Activated T-cell treated with anti-CD3 and anti-CD28 coated beads for 24 hours (primary cell): ENCODE data around the gene PSEN1.
"Not testable (repeated sequence)": the region's sequence is repeated elsewhere in the genome, so short reads cannot be mapped to it uniquely, and the experiment has no call there.

Experiments
- DNase-seq: peaks from one replicate; pipeline ENCODE4 v3.0.0-alpha.2; 2020; ENCODE audit warnings: low read depth

The PSEN1 gene

DNA sequence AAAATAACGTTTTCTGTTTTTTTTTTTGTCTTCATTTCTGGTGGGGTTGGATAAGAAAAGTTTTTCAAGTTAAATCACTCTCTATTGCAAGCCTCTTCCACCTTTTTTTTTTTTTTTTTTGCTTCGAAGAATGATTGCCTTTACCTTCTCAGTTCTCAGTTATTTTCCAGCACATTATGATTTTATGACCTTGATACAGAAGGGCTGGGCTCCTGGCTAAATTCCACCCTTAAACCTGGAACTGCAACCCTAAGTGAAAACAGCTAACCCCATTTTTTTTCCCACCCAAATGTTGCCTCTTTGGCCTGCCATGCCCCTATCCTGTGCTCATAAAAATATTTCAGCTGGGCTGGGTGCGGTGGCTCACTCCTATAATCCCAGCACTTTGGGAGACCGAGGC lies 31.4 kb downstream of the PSEN1 start:
- DNase-seq = no peak

DNA sequence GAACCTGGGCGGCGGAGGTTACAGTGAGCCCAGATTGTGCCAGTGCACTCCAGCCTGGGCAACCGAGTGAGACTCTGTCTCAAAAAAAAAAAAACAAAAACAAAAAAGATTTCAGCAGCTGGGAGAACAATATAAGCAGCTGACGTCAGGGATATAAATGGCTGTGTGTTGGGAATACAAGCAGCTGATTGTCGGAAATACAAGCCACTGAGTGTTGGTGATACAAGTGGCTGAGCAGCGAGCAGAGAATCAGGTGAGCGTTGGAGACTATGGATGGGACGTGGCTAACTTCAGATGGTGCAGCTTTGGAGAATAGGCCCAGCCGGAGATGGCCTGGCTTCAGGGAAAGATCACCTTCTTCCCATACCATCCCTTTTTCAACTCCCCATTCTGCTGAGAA lies 32.0 kb downstream of the PSEN1 start:
- no peak for DNase-seq

DNA sequence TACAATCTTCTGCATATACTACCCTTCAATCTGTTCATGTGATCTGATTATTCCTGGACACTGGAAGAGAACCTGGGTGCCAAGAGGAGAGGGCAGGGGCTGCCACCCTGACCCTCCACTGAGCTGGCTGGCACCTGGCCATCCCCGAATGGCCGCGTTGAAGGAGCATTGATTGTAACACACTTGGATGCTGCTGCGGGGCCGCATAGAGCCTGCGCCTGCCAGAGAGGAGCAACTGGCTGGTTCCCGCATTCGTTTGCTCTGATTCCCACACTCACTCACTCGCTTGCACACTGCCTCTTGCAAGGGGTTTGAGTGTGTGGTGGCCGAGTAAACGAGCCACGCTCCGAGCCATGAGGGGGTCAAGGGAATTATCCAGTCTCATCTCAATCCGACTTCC lies 32.4 kb downstream of the PSEN1 start:
- DNase-seq = no peak

- not testable (repeated sequence) for DNase-seq
These were observed 33.5 kb downstream of the PSEN1 start for GRCh38 chr14:73169855-73170254.

GRCh38 chr14:73170686-73171085 lies 34.4 kb downstream of the PSEN1 start:
- no peak for DNase-seq

- DNase-seq = no peak
These were observed 36.2 kb downstream of the PSEN1 start for GRCh38 chr14:73172500-73172899.

GRCh38 chr14:73173092-73173735 lies 36.9 kb downstream of the PSEN1 start:
- no peak for DNase-seq

GRCh38 chr14:73176685-73177084 lies 40.4 kb downstream of the PSEN1 start:
- DNase-seq = no peak

GRCh38 chr14:73180385-73180805 lies 44.1 kb downstream of the PSEN1 start:
- no peak for DNase-seq

DNA sequence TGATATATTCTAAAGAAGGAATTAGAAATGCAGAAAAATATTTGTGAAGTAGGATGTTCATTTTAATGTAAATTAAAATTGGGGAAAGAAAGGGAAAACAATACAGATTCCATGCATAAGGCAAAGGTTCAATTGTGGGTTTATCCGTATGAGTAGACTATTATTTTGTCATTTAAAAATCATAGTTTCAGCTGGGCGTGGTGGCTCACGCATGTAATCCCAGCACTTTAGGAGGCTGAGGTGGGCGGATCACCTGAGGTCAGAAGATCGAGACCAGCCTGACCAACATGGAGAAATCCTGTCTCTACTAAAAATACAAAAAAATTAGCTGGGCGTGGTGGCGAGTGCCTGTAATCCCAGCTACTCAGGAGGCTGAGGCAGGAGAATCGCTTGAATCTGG lies 44.7 kb downstream of the PSEN1 start:
- not testable (repeated sequence) for DNase-seq

- no peak for DNase-seq
These were observed 52.2 kb downstream of the PSEN1 start for GRCh38 chr14:73188501-73188911.

- DNase-seq = no peak
These were observed 53.3 kb downstream of the PSEN1 start for GRCh38 chr14:73189651-73190050.

GRCh38 chr14:73191441-73191840 lies 55.1 kb downstream of the PSEN1 start:
- no peak for DNase-seq

DNA sequence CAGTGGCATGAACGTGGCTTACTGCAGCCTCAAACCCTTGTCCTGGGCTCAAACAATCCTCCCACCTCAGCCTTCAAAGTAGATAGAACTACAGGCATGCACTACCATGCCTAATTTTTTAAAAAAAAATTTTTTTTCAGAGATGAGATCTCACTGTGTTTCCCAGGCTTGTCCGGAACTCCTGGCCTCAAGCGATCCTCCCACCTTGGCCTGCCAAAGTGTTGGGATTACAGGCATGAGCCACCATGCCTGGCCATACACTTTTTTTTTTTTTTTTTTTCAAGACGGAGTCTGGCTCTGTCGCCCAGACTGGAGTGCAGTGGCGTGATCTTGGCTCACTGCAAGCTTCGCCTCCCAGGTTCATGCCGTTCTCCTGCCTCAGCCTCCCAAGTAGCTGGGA lies 58.0 kb downstream of the PSEN1 start:
- DNase-seq = not testable (repeated sequence)

DNA sequence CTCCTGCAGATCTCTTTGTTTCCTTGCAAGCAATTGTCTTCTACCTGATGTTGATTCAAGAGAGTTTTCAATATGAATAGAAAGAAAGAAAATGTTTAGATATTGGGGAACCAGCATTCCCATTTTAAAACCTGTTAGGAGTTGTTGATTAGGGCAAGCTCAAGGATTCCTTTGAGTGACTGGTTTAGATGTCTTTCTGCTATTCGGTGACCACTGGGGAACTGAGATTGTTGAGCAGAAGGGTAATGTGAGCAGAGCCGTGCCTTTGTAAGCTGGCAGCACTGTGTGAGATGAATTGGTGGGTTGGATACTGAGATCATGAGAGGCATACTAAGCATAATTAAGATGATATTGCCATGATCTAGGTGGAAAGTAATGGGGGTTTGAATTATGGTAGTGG lies 61.9 kb downstream of the PSEN1 start:
- no peak for DNase-seq

DNA sequence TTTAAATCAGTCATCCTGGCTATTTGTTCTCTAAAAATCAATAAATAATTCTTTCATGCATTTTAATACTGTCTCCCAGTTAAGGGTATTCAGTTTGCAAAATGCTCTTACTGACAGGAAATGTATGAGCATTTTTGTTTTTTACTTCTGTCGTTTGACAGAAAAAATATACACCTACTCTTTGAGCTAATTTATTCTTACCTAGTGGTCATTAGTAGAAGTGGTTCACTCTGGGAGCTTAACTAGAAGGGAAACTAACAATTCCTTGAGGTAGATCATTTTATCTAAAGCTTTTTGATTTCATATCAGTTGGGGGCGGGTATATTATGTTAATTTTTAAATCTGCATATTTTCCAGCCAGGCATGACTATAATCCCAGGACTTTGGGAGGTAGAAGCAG lies 67.2 kb downstream of the PSEN1 start:
- no peak for DNase-seq

DNA sequence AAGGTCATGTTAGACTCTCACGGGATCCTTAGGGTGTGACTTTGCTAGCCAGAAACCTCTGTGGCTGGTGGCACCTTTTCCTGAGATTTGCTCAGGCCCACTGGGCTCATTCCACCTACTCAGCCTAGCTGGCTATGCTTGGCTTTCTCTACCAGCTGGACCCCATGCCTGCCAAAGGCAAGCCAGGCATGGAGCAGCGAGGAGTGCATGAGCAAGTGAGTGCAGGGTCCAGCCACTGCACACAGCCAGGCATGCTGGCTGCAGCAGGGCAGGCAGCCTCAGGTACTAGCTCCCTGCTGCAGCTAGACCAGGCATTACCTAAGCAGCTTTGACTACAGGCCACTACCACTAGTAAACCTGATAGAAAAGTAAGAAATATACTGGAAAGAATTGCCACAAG lies 71.3 kb downstream of the PSEN1 start:
- DNase-seq = no peak

GRCh38 chr14:73208390-73208789 lies 72.1 kb downstream of the PSEN1 start:
- DNase-seq = no peak

DNA sequence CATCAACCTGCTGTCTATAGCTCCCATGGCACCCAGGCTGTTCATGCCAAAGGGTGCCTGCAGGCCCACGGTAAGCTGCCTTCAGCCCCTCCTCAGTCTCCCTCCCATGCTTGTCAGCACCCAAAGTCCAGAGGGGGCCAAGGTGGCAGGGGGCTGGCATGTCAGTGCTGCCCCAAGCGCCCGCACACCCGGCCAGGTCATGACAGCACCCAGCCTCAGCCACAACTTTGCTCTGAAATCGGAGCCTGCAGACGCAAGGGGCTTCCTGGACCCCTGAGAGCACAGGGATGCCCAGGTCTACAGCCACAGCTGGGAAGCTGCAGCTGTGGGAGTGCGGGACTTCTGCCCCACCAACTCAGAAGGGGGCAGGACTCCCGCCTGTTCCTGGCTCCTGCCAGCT lies 72.5 kb downstream of the PSEN1 start:
- DNase-seq = no peak

- DNase-seq = no peak
These were observed 73.6 kb downstream of the PSEN1 start for GRCh38 chr14:73209953-73210352.

- no peak for DNase-seq
These were observed 75.1 kb downstream of the PSEN1 start for GRCh38 chr14:73211251-73212040.

GRCh38 chr14:73216030-73216429 lies 79.7 kb downstream of the PSEN1 start:
- no peak for DNase-seq

- DNase-seq = no peak
These were observed 81.1 kb downstream of the PSEN1 start for GRCh38 chr14:73217411-73217810.

GRCh38 chr14:73220061-73220460 lies 83.8 kb downstream of the PSEN1 start:
- DNase-seq = no peak
